Cortex of kidney (tissue), 1 donor: Measurements from ENCODE around the gene CBX1.
"Not testable (repeated sequence)": the region's sequence is repeated elsewhere in the genome, so short reads cannot be mapped to it uniquely, and the experiment has no call there.

Source experiments
- DNase-seq: peaks from one replicate; lab custom pipeline; 2025; lab: John Stamatoyannopoulos, UW

CBX1 gene

GRCh38 chr17:48051706-48052486, 49.4 kb downstream of the CBX1 start:
- no peak for DNase-seq

GRCh38 chr17:48051283-48051682, 50.0 kb downstream of the CBX1 start:
- no peak for DNase-seq

GRCh38 chr17:48048384-48049126, 52.7 kb downstream of the CBX1 start:
- DNase-seq, result no peak

GRCh38 chr17:48047741-48048383, 53.4 kb downstream of the CBX1 start, which contains the start of gene NFE2L1:
Gene NFE2L1 (plus strand): TSS chr17:48048359. CDS start chr17:48051119, 2,760 bp downstream.
- no peak for DNase-seq

GRCh38 chr17:48047113-48047740, 54.1 kb downstream of the CBX1 start:
- no peak for DNase-seq

GRCh38 chr17:48046296-48046695, 55.0 kb downstream of the CBX1 start:
- DNase-seq, result no peak

- no peak for DNase-seq
Observed at GRCh38 chr17:48045316-48046001, 55.8 kb downstream of the CBX1 start.

GRCh38 chr17:48044851-48045250, 56.4 kb downstream of the CBX1 start:
- DNase-seq, result no peak

- DNase-seq, result no peak
Observed at GRCh38 chr17:48043176-48043575, 58.1 kb downstream of the CBX1 start.

- no peak for DNase-seq
Observed at GRCh38 chr17:48038687-48039086, 62.6 kb downstream of the CBX1 start.

GRCh38 chr17:48037838-48038323, 63.4 kb downstream of the CBX1 start:
- no peak for DNase-seq

- no peak for DNase-seq
Observed at GRCh38 chr17:48037036-48037837, 64.0 kb downstream of the CBX1 start, which contains the start of gene COPZ2. Gene COPZ2 (minus strand): TSS chr17:48037797. CDS start chr17:48037777, 20 bp downstream.

GRCh38 chr17:48036693-48037035, 64.6 kb downstream of the CBX1 start:
- no peak for DNase-seq

- not testable (repeated sequence) for DNase-seq
Observed at GRCh38 chr17:48034734-48035133, 66.5 kb downstream of the CBX1 start.

GRCh38 chr17:48031966-48032365, 69.3 kb downstream of the CBX1 start:
- DNase-seq, result no peak

GRCh38 chr17:48030531-48030930, 70.7 kb downstream of the CBX1 start:
- no peak for DNase-seq

GRCh38 chr17:48028736-48029135, 72.5 kb downstream of the CBX1 start:
- no peak for DNase-seq

GRCh38 chr17:48027322-48027981, 73.8 kb downstream of the CBX1 start:
- DNase-seq, result no peak

- DNase-seq, result no peak
Observed at GRCh38 chr17:48026502-48027321, 74.6 kb downstream of the CBX1 start.
